Activated CD8-positive, alpha-beta memory T cell treated with anti-CD3 and anti-CD28 coated beads, Interleukin-2, amount 10 ng/mL, durations not matched to agents 7 days and 5 days (primary cell): ENCODE data around the gene FAM168B. TPM values are rescaled to one million over a fixed set of nuclear protein-coding genes. Genes with fewer than 3 reads are reported as not detected.

ENCODE experiments used
- ATAC-seq: fragments of 150-1000 bp; cut with Tn5 transposase; one replicate; pipeline ENCODE4 v1.10.0; 2021; ENCODE audit warnings: moderate library complexity
- CTCF ChIA-PET: fragments of 350-600 bp; sonication (Branson Sonifier 250); formaldehyde crosslinking; loops from one replicate; lab custom pipeline; 2021; ENCODE audit warnings: antibody characterized with exemption; lab: Charles Lee
- DNase-seq: peaks from one replicate; pipeline ENCODE4 v3.0.0-alpha.2; 2020
- H3K27ac Mint-ChIP-seq: one replicate; pipeline ENCODE4 v1.8.0; 2021; ENCODE audit warnings: mild to moderate bottlenecking, mixed read lengths
- H3K27me3 Mint-ChIP-seq: one replicate; pipeline ENCODE4 v1.8.0; 2021; ENCODE audit warnings: mixed read lengths
- H3K36me3 Mint-ChIP-seq: one replicate; pipeline ENCODE4 v1.8.0; 2021; ENCODE audit warnings: mild to moderate bottlenecking, mixed read lengths
- H3K4me1 Mint-ChIP-seq: one replicate; pipeline ENCODE4 v1.8.0; 2021; ENCODE audit warnings: mixed read lengths
- H3K4me3 Mint-ChIP-seq: one replicate; pipeline ENCODE4 v1.8.0; 2021; ENCODE audit warnings: mild to moderate bottlenecking, moderate library complexity, mixed read lengths
- H3K9me3 Mint-ChIP-seq: one replicate; pipeline ENCODE4 v1.8.0; 2022; ENCODE audit warnings: low read depth, mixed read lengths
- total RNA-seq, 2 experiments: library from RNA; stranded (reverse); gene quantifications; one replicate each; pipeline ENCODE4 v1.2.3, GENCODE V29; 2021

Gene FAM168B
- total RNA-seq, 2 experiments from 2014 or later, result 40.6 to 65.5 TPM

DNA sequence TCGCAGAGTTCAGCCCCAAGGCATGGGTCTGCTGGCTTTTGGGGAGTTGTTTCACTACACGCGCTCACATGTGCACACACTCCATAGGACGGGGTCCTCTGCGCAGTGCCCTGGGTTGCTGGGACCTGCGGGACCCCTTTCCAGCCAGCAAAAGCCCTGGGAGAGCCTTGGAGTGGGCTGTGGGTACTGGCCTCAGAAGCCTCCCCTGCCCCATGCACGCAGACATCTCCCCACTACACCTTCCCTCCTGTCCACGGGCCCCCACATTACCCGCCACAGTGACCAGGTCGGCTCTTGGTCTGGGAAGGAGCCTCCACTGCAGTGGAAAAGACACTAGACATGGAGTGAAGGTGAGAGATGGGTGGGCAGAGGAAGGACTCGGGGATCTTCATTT is 48.5 kb downstream of the FAM168B start:
- Mint-ChIP-seq H3K27me3 (no peaks in the 10 kb centered on the region), H3K9me3 (no peaks in the 10 kb centered on the region), H3K27ac (no peak overlapping the region), H3K4me3 (no peak overlapping the region), H3K4me1 (peaks cover 24% of the 10 kb centered on the region), H3K36me3 (peaks cover 7% of the 10 kb centered on the region)
- CTCF ChIA-PET, result no interaction called here
- ATAC-seq (no peak), DNase-seq (no peak)

DNA sequence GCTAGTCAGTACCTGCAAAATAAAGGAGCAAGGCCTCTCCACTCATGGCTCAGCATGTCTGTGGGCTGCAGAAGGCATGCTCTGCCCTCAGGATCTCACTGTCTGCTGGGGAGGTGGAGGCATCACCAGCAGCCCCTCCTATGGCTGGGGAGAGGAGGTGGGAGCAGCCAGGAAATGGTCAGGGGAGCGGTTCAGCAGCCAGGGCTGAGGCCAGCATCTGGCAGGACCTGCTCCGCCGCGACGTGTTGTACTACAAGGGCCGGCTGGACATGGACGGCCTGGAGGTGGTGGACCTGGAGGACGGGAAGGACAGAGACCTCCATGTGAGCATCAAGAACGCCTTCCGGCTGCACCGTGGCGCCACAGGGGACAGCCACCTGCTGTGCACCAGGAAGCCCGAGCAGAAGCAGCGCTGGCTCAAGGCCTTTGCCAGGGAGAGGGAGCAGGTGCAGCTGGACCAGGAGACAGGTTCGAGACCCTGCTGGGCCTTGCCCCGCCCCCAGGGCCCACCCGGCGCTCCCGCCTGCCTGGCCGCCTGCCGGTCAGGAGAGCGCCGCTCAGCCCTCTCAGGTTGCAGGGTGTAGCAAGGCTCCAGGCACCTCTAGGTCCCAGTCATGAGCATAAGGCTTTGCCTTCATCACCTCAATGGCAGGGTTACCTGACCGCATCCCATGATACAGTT is 49.0 kb downstream of the FAM168B start:
- H3K4me3 Mint-ChIP-seq, result no peak overlapping the region
- CTCF ChIA-PET, result no interaction called here

DNA sequence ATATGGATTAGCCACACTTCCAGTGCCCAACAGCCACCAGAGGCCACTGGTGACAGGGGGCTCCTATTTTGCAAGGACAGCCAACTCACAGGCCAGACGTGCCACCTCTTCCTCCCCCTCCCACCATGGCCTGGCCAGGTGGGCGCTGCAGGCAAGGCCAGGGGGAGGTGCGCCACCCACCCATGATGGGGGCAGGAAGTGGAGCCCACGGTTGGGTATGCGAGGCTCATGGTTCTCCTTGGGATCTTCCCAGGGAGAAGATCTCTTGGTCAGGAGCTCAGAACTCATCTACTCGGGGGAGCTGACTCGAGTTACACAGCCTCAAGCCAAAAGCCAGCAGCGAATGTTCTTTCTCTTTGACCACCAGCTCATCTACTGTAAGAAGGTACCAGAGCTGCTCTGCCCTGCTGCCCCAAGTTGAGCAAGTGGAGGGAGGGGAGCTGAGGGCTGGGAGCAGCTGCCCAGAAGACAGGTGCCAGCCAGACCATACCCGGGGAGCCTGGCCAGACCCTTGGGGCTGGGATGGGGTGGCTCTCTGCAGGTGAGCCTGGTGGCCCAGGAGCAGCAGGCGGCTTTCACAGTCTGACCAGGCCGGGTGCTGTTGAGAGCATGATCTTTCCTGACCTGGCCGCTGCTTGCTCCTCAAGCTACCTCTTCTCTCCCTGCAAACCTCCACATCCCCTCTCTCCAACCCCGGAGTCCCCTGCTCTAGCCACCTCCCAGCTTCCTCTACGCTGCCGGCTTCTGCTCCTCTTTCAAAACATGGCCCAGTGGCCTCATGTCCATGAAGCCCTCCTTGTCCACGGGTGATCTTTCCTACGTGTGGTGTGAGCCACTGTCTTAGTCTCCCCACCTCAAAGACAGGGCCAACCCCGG is 49.8 kb downstream of the FAM168B start:
- H3K27me3 Mint-ChIP-seq, result peaks cover 5% of the 10 kb centered on the region
- no peaks in the 10 kb centered on the region for H3K9me3 Mint-ChIP-seq
- no peak overlapping the region for H3K4me3 Mint-ChIP-seq
- no peak overlapping the region for H3K27ac Mint-ChIP-seq
- H3K36me3 Mint-ChIP-seq, result peaks cover 2% of the 10 kb centered on the region
- CTCF ChIA-PET, result interaction anchor here (1.1 kb wide), 1 partner anchor 450 kb away, joined by 3 read pairs; no protein-coding TSS in a partner anchor
- DNase-seq (no peak), ATAC-seq (no peak)
- peaks cover 30% of the 10 kb centered on the region for H3K4me1 Mint-ChIP-seq

More for the DNA sequence above, 49.0 kb downstream of the FAM168B start:
- H3K27me3 Mint-ChIP-seq, result peaks cover 4% of the 10 kb centered on the region
- H3K27ac Mint-ChIP-seq, result no peak overlapping the region
- no peaks in the 10 kb centered on the region for H3K9me3 Mint-ChIP-seq
- H3K4me1 Mint-ChIP-seq, result peaks cover 28% of the 10 kb centered on the region
- ATAC-seq (no peak), DNase-seq (no peak)
- H3K36me3 Mint-ChIP-seq, result peaks cover 5% of the 10 kb centered on the region

DNA sequence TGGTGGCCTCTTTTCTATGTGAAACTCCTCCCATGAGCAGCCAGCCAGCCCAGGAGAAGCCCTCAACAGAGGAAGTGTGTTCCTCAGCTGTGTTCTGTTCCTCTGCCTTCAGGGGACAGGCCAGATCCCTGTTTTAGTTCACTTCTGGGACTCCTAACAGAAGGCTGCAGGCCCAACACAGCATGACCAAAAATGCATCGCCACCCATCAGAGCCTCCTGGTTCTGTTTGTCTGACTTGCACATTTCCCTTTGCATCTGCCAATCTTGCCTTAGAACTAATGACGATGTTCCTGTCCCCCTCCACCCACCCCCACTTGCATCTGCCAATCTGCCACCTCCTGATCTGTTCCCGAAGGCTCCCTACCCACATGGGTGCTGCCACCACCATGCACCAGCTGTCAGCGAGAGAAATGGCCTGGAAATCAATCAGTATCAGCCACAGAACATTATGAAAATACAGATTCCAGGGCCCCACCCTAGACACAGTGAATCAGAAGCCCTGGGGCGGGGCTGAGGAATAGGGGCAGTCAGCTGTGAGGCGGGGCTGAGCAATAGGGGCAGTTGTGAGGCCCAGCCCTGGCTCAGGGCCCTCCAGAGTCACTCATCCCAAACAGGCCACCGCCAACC is 51.0 kb downstream of the FAM168B start:
- ATAC-seq, result no peak
- peak overlapping the region; percentile 32 for H3K27ac Mint-ChIP-seq
- H3K4me3 Mint-ChIP-seq, result no peak overlapping the region

DNA sequence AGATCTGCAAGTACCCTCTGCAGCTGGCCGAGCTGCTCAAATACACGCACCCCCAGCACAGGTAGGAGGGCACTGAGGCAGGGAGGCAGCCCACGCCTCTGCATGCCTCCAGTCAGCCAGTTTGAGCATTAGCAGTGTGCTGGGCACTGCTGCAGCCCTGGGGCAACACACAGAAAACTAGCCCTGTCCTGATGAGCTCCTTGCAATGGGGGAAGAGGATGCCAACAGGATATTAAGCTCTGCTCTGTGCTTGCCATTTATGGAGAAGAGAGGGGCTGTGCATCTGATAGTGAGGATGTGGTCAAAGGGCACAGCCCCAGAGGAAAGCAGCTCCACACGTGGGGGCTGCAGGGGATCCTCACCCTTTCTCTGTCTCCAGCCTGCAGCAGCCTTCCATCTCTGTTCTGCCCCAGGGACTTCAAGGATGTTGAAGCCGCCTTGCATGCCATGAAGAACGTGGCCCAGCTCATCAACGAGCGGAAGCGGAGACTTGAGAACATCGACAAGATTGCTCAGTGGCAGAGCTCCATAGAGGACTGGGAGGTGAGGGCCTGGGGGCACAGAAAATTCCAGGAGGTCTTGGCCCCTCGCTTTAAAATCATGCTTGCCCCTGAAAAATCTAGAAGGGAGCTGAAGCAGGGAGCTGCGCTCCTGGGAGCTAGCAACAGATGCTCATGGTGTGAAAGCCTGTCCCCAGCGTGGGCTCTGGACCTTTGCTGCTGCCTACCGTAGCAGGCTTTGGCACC is 51.7 kb downstream of the FAM168B start:
- DNase-seq, result no peak
- peaks cover 22% of the 10 kb centered on the region for H3K27me3 Mint-ChIP-seq
- no peaks in the 10 kb centered on the region for H3K9me3 Mint-ChIP-seq
- ATAC-seq, result peak; percentile 45
- H3K27ac Mint-ChIP-seq, result peak overlapping the region; percentile 63
- H3K4me1 Mint-ChIP-seq, result peaks cover 30% of the 10 kb centered on the region
- no peaks in the 10 kb centered on the region for H3K36me3 Mint-ChIP-seq
- peak overlapping the region; percentile 57 for H3K4me3 Mint-ChIP-seq
- CTCF ChIA-PET, result interaction anchor here (1.0 to 1.9 kb wide), 6 partner anchors 31 to 244 kb away, joined by 3 to 8 read pairs (median 4); no protein-coding TSS in a partner anchor

More for the DNA sequence above, 51.0 kb downstream of the FAM168B start:
- H3K36me3 Mint-ChIP-seq, result no peaks in the 10 kb centered on the region
- peaks cover 30% of the 10 kb centered on the region for H3K4me1 Mint-ChIP-seq
- no peaks in the 10 kb centered on the region for H3K9me3 Mint-ChIP-seq
- CTCF ChIA-PET, result interaction anchor here (1.3 to 1.5 kb wide), 2 partner anchors 32 kb away, joined by 3 to 4 read pairs; no protein-coding TSS in a partner anchor
- DNase-seq, result no peak
- peaks cover 16% of the 10 kb centered on the region for H3K27me3 Mint-ChIP-seq

DNA sequence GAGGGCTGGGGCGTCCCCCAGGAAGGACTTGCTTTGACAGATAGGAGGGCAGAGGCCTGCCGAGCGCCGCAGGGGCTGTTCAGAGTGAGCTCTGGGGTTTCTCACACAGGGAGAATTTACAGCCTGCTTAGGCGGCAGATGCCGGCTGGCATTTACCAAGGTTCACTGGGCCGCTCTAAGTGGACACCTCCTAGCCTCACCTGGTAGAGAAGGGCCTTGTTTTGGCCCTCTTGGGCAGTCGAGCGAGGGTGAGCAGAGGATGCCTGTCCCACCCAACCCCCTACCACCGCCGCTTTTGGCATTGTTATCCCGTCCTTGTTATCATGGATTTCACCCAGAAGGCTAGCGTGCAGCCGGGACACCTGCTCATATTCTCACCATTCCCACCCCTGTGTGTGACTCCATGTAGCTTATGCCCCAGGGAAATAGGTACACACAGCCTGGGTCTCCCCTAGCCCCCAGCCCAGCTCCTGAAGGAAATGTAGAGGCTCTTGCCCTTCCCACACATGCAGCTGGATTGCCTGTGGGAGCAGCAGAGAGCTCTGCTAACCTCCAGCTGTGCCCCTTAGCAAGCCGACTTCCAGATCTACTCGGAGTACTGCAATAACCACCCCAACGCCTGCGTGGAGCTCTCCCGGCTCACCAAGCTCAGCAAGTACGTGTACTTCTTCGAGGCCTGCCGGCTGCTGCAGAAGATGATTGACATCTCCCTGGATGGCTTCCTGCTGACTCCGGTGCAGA is 52.4 kb downstream of the FAM168B start:
- H3K27ac Mint-ChIP-seq, result peak overlapping the region; percentile 63
- peak overlapping the region; percentile 57 for H3K4me3 Mint-ChIP-seq
- CTCF ChIA-PET, result interaction anchor here (1.0 to 1.9 kb wide), 5 partner anchors 30 to 244 kb away, joined by 4 to 8 read pairs (median 4); no protein-coding TSS in a partner anchor
- no peaks in the 10 kb centered on the region for H3K9me3 Mint-ChIP-seq
- no peaks in the 10 kb centered on the region for H3K36me3 Mint-ChIP-seq
- H3K4me1 Mint-ChIP-seq, result peaks cover 30% of the 10 kb centered on the region
- H3K27me3 Mint-ChIP-seq, result peaks cover 30% of the 10 kb centered on the region
- DNase-seq (peak; percentile 59), ATAC-seq (peak; percentile 40)

DNA sequence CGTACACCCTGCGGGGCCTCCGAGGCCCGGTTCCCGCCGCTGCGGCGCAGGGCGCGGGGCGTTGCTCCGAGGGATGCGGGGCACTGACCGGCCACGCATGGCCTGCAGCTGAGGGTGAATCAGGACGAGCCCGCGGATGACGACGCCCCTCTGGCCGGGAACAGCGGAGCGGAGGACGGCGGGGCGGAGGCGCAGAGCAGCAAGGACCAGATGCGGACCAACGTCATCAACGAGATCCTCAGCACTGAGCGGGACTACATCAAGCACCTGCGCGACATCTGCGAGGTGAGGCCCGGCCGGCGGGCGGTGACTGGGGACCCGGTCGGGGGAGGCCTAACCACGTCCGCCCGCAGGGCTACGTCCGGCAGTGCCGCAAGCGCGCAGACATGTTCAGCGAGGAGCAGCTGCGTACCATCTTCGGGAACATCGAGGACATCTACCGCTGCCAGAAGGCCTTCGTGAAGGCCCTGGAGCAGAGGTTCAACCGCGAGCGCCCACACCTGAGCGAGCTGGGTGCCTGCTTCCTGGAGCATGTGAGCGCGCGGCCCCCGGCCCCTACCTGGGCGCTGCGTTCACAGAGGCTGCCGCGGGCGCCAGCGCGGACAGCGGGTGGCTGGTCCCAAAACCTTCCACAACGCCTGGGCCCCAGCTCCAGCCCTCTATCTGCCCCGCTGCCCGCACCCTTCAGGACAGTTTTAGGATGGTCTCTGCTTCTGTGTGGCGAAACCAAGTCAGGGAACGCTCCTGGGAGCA is 53.2 kb downstream of the FAM168B start:
- Mint-ChIP-seq H3K27me3 (peaks cover 37% of the 10 kb centered on the region), H3K27ac (peak overlapping the region; percentile 63), H3K4me1 (peaks cover 30% of the 10 kb centered on the region), H3K36me3 (no peaks in the 10 kb centered on the region), H3K4me3 (peak overlapping the region; percentile 48), H3K9me3 (no peaks in the 10 kb centered on the region)
- CTCF ChIA-PET, result interaction anchor here (1.2 to 1.9 kb wide), 3 partner anchors 52 to 166 kb away, joined by 4 read pairs; no protein-coding TSS in a partner anchor
- ATAC-seq (peak; percentile 55), DNase-seq (peak; percentile 66)

DNA sequence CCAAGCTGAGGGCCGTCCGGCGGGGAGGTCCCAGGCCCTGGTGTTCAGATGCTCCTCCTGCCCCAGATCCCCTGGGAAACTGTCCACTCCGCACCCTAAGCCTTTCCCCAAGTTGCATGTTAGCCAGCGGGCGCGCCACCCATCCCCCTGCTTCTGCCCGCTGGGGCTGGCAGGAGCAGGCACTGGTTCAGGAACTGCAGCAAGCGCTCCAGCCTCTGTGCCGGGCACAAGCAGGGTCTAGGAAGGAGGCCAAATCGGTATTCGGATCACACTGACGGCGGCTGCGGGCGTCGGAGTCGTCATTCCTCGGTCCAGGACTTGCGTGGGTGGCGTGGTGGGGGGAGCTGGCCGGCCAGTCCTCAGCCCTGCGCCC is 53.7 kb downstream of the FAM168B start:
- Mint-ChIP-seq H3K27ac (no peak overlapping the region), H3K36me3 (no peaks in the 10 kb centered on the region), H3K4me3 (no peak overlapping the region), H3K4me1 (peaks cover 30% of the 10 kb centered on the region), H3K9me3 (no peaks in the 10 kb centered on the region), H3K27me3 (peaks cover 39% of the 10 kb centered on the region)
- DNase-seq (no peak), ATAC-seq (no peak)
- CTCF ChIA-PET, result interaction anchor here (1.9 kb wide), 1 partner anchor 166 kb away, joined by 4 read pairs; no protein-coding TSS in a partner anchor

DNA sequence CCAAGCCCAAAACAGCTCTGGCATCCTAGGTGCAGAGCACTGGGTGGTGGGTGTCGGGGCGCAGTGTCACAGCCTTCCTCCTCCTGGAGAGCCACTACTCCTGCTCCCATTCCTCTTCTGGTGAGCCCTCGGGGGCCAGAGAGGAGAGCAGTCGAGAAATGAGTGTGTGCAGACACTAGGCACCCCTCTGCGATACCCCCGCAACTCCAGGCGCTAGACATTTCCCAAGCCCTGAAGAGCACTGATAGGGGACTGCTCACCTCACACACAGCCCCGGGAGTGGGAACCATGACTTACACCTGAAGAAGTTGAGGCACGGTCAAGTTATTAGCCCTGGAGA is 54.2 kb downstream of the FAM168B start:
- DNase-seq (no peak), ATAC-seq (no peak)
- Mint-ChIP-seq H3K4me1 (peaks cover 30% of the 10 kb centered on the region), H3K4me3 (no peak overlapping the region), H3K27me3 (peaks cover 43% of the 10 kb centered on the region), H3K27ac (no peak overlapping the region), H3K36me3 (no peaks in the 10 kb centered on the region), H3K9me3 (no peaks in the 10 kb centered on the region)
- CTCF ChIA-PET, result no interaction called here

DNA sequence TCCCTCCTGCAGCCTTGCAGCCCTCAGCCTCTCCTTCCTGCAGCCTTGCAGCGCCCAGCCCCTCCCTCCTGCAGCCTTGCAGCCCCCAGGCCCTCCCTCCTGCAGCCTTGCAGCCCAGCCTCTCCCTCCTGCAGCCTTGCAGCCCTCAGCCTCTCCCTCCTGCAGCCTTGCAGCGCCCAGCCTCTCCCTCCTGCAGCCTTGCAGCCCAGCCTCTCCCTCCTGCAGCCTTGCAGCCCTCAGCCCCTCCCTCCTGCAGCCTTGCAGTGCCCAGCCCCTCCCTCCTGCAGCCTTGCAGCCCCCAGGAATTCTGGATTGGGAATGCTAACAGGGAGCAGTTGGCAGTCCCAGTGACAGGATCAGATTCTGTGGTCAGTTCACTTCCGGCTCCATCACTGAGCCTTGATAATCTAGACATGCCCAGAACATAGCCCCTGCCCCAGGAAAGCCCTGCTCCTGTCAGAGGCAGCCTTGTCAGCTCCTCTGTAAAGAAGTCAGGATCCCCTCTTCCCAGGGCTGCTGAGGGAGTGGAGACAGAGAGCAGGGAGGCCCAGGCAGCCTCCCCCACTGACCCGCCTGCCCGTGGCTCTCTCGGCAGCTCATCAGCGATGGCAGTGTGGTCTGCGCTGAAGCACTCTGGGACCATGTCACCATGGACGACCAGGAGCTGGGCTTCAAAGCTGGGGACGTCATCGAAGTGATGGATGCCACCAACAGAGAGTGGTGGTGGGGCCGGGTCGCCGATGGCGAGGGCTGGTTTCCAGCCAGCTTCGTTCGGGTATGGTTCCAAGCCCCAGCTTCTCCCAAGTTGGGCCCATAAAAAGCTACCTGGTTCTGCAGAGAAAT is 54.8 kb downstream of the FAM168B start:
- DNase-seq, result no peak
- peaks cover 31% of the 10 kb centered on the region for H3K4me1 Mint-ChIP-seq
- H3K27me3 Mint-ChIP-seq, result peaks cover 49% of the 10 kb centered on the region
- H3K4me3 Mint-ChIP-seq, result no peak overlapping the region
- H3K36me3 Mint-ChIP-seq, result no peaks in the 10 kb centered on the region
- no peaks in the 10 kb centered on the region for H3K9me3 Mint-ChIP-seq
- CTCF ChIA-PET, result interaction anchor here (1.1 kb wide), 1 partner anchor 241 kb away, joined by 3 read pairs; no protein-coding TSS in a partner anchor
- ATAC-seq, result no peak
- no peak overlapping the region for H3K27ac Mint-ChIP-seq
